GM06990 (cell line): ENCODE data around the gene DISC1.

Experiments used
- DNase-seq: peaks from one replicate; pipeline ENCODE4 v3.0.0-alpha.2; 2011; ENCODE audit not compliant: insufficient read length; ENCODE audit errors: extremely low read depth
- H3K27me3 ChIP-seq: replicated peaks from 2 replicates; pipeline ENCODE4 v1.6.0; 2011; ENCODE audit warnings: low read length; ENCODE audit not compliant: control insufficient read depth, insufficient read depth
- H3K36me3 ChIP-seq: 2 replicates; pipeline ENCODE4 v1.5.1; 2011; ENCODE audit warnings: low read length; ENCODE audit not compliant: control insufficient read depth, insufficient read depth
- H3K4me3 ChIP-seq: replicated peaks from 2 replicates; pipeline ENCODE4 v1.5.1; 2011; ENCODE audit warnings: low read depth, mild to moderate bottlenecking, control low read depth, low read length
- TF ChIP-seq, protein P1 (sequence below): IDR thresholded peaks from 2 replicates; pipeline ENCODE4 v1.5.1; 2011; ENCODE audit warnings: low read length, control low read depth, mild to moderate bottlenecking, inconsistent platforms; ENCODE audit not compliant: insufficient read depth, poor library complexity, severe bottlenecking

The DISC1 gene

DNA sequence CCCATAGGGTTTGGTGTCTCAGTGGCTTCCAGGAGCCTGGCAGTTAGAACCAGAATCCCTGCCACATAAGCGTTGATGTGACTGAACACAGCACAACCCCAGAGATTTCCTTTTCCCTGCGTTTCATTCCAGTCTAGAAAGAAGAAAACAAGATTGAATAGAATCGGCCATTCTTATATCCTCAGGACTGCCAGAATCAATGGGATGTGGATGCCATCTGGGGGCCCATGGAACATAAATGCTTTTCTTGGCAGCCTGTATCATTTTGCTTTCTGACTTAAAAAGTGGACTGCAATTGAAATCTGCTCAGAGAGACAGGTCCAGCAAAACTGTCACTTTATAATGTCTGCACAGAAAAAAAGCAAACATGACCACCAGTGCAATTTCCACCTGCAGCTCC lies 80.3 kb downstream of the DISC1 start:
- Histone ChIP-seq H3K4me3 (no peak overlapping the region), H3K36me3 (no peaks in the 10 kb centered on the region), H3K27me3 (no peaks in the 10 kb centered on the region)
- DNase-seq, result no peak
- TF ChIP-seq, protein P1, sequence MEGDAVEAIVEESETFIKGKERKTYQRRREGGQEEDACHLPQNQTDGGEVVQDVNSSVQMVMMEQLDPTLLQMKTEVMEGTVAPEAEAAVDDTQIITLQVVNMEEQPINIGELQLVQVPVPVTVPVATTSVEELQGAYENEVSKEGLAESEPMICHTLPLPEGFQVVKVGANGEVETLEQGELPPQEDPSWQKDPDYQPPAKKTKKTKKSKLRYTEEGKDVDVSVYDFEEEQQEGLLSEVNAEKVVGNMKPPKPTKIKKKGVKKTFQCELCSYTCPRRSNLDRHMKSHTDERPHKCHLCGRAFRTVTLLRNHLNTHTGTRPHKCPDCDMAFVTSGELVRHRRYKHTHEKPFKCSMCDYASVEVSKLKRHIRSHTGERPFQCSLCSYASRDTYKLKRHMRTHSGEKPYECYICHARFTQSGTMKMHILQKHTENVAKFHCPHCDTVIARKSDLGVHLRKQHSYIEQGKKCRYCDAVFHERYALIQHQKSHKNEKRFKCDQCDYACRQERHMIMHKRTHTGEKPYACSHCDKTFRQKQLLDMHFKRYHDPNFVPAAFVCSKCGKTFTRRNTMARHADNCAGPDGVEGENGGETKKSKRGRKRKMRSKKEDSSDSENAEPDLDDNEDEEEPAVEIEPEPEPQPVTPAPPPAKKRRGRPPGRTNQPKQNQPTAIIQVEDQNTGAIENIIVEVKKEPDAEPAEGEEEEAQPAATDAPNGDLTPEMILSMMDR, result no peak

DNA sequence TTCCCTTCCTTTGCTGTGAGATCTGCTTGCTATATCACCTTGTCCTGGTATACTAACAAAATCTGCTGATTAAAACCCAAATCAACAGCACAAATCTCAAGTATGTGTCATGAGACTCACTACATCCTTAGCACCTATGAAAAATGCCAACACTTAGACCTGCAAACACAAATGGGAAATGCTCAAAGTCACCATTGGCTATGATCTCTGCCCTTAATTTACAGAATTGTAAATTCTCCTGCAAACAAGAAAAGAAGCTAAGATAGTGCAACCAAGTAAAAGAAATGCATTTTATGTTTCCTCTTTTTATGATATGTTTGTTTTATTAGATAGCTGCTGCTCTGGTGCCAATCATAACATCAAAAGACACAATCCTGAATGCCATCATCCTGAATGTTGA lies 80.8 kb downstream of the DISC1 start:
- Histone ChIP-seq H3K36me3 (no peaks in the 10 kb centered on the region), H3K27me3 (no peaks in the 10 kb centered on the region), H3K4me3 (no peak overlapping the region)
- TF ChIP-seq, protein P1, result no peak
- DNase-seq, result no peak

DNA sequence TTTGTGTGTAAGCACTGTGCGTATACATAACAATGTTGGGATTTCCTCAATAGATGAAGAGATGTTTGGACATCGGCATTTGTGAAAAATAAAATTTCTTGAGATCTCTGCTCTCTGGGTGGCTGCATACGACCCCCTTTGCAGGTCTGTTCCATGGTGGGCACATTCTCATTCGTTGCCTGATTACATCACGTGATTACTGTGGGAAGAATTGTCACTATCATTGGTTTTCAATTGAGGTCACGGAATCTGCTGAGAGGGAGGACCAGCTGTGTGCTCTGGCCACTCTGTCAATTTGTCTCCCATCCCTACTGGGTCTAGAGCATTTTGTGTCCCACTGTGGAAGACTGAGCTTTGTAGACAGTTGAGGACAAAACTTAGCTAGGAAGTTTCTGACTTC lies 81.8 kb downstream of the DISC1 start:
- TF ChIP-seq, protein P1, result no peak
- Histone ChIP-seq H3K27me3 (no peaks in the 10 kb centered on the region), H3K4me3 (no peak overlapping the region), H3K36me3 (no peaks in the 10 kb centered on the region)
- DNase-seq, result no peak

DNA sequence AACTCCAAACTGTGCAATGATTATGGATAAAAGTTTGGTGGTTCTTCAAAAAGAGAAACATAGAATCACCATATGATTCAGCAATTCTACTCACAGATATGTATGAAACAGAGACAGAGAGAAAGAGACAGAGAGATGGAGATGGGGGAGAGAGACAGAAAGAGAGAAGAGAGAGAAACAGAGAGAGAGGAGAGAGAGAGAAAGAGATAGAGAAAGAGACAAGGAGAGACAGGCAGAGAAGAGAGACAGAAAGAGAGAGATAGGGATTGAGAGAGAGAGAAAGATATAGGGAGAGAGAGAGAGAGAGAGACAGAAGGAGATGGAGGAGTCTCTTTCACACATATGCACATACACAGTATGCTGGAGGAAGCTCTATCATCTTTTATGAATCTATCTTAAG lies 87.8 kb downstream of the DISC1 start:
- TF ChIP-seq, protein P1, result no peak
- no peak for DNase-seq
- H3K27me3 ChIP-seq, result no peaks in the 10 kb centered on the region
- no peaks in the 10 kb centered on the region for H3K36me3 ChIP-seq
- no peak overlapping the region for H3K4me3 ChIP-seq

DNA sequence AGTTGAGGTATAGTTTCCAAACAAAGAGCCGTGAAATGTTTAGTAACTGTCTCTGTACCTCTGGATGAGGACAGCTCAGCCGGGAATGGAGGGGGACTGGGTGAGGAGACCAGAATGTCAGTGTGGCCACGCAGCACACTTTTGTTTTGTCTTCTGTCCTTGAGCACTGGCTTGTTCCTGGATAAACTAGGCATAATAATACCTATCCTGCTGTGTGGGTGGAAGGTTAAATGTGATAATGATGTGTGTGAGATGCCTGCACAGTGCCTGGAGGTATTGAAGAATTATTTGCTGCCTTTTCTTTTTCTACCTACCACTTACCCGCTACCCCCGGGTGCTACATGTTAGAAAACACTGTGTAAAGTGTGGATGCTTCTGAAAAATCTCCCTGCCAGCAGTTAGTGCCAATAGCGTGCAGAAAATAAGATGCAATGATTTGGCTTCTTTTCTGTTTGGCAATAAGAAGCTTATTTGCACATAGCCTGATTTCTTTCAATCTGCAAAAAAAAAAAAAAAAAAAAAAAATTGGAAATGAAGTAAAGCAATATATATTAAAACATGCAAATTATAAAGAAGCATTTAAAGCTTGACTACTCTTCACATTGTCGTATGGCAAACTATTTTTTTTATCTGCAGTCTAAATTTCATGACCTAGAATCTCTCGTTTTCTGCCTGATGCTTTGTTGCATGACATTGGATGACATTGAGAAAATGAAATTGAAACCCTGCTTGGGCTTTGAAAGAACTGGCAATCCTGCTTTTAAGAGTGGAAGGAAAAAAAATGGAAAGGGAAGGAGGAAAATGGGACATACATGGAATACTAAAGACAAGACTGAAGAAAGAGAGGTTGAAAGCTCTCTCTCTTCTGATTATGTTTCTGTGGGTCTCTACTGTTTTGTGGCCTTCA lies 89.5 kb downstream of the DISC1 start:
- Histone ChIP-seq H3K4me3 (no peak overlapping the region), H3K27me3 (no peaks in the 10 kb centered on the region), H3K36me3 (no peaks in the 10 kb centered on the region)
- no peak for DNase-seq
- TF ChIP-seq, protein P1, result no peak
